NCI-H748 treated with DMSO at 0.1 percent for 48 hours (cell line): ENCODE results near the gene DYNC2I2.
"Not testable (repeated sequence)": the region's sequence is repeated elsewhere in the genome, so short reads cannot be mapped to it uniquely, and the experiment has no call there.

Experiments used
- DNase-seq: peaks from one replicate; lab custom pipeline; 2025; lab: John Stamatoyannopoulos, UW

DYNC2I2 gene

DNA sequence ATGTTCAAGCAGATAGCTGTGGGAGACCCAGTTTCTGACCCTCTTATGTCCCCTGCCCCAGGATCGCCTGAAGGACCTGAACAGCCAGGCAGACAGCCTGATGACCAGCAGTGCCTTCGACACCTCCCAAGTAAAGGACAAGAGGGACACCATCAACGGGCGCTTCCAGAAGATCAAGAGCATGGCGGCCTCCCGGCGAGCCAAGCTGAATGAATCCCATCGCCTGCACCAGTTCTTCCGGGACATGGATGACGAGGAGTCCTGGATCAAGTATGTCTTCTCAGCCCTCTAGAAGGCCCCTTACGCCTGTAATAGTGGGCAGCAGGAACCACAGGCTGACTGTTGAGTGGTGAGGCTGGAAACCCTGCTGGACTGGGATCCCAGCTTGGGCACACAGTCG lies 41.1 kb downstream of the DYNC2I2 start:
- no peak for DNase-seq

DNA sequence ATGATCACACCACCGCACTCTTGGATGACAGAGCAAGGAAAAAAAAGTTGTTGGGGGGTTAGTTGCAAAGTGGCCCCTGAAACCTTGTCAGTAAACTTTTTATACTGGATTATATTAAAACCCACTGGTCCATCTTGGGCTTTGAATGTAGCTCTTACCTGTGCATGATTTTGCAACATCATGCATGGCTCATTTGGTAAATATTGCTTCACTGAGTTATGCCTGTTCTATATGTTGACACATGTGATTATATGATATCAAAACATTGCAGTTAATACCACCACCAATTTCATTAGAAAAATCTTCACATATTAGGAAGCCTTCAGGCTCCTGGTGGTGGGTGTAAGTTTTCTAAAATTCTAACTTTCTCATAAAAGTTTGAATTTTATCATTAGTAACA lies 41.9 kb downstream of the DYNC2I2 start:
- DNase-seq, result no peak

DNA sequence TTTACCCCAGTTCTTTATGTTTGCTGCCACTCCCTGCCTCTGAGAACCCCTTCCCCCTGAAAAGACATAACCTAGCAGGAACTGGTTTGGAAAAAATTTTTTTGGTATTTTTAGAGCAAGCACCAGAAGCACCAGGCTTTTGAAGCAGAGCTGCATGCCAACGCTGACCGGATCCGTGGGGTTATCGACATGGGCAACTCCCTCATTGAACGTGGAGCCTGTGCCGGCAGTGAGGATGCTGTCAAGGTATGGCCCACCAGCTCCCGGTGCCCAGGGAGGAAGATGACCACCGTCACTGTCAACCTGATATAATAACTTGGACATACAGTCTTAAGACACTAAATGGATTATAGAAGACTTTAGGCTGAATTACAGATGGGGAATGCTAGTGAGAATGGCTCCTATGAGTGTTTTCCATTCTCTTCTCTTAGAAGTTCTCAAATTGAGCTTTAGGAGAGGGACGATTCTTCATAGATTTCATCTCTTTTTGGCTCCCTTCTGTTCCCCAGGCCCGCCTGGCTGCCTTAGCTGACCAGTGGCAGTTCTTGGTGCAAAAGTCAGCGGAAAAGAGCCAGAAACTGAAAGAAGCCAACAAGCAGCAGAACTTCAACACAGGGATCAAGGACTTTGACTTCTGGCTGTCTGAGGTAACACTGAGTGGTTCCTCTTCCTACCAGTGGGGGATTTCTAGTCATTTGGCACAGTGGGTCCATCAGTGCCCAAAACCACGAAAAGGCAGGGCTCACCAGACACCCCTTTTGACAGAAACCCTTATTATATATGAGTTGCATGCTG lies 44.9 kb downstream of the DYNC2I2 start:
- DNase-seq, result no peak

DNA sequence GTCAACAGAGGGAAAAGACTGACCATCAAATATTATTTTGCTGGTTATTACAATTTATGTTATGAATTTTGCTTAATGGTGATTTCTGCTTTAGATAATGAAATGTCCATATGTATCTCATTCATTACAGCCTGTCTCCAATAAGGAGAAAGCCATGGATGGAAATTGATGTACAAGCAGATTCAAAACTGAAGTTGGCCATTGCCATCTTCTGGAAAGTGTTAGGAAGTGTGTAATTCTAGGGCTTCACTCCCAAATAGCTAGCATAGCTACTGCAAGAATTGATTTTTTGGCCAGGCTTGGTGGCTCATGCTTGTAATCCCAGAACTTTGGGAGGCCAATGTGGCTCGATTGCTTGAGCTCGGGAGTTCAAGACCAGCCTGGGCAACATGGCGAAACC lies 45.8 kb downstream of the DYNC2I2 start:
- no peak for DNase-seq

DNA sequence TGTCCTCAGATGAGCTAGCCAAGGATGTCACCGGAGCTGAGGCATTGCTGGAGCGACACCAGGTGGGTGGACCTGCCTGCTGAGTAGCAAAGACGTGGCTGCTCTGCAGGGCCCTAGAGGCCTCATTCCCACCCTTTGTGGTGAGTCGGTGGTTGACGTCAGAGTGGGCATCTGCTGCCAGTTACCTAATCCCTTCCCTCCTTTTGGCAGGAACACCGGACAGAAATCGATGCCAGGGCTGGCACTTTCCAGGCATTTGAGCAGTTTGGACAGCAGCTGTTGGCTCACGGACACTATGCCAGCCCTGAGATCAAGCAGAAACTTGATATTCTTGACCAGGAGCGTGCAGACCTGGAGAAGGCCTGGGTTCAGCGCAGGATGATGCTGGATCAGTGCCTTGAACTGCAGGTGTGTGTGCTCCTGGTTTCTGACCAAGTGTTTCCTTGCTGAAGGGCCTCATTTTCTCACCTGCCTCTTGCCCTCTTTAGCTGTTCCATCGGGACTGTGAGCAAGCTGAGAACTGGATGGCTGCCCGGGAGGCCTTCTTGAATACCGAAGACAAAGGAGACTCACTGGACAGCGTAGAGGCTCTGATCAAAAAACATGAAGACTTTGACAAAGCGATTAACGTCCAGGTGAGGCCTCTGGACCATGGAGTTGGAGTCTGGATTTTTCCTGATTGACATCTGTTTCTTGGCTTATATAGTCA lies 48.9 kb downstream of the DYNC2I2 start:
- no peak for DNase-seq

DNA sequence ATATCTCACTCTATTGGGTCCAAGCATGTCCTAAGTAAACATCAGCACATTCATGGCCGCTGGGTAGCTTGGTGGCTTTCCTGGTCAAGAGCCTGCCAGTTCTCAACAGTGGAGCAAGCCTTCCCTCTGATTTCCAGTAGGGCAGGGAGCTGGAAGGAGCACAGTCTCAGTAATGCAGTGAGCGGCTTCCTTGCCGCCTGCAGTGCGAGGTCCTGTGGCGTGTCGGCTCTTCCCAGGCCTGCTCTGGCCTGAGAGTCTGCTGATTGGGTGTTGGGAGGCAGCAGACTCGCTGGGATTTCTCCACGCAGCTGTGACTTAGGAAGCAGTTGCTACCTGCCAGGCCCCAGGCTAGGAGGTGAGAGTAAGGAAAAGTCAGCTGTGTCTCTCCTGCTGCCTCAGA lies 53.0 kb downstream of the DYNC2I2 start:
- DNase-seq, result no peak

DNA sequence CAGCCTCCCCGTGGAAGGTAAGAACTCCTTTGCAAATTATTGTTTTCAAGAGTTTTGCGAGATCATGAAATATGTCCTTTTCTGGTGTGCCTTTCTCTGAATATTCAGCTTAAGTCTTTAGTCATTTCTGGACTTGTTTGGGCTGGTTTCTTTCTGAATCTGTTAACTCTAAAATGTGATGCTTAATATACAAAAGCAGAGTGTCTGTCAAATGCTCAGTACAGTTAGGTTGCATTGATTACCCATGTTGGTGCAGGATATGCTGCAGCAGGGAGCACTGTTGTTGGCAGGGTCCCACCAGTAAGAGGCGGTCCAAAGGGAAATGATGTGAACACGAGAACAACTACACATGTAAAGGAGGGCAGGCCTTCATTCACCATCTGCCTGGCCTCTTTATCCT lies 56.5 kb downstream of the DYNC2I2 start:
- DNase-seq, result no peak

DNA sequence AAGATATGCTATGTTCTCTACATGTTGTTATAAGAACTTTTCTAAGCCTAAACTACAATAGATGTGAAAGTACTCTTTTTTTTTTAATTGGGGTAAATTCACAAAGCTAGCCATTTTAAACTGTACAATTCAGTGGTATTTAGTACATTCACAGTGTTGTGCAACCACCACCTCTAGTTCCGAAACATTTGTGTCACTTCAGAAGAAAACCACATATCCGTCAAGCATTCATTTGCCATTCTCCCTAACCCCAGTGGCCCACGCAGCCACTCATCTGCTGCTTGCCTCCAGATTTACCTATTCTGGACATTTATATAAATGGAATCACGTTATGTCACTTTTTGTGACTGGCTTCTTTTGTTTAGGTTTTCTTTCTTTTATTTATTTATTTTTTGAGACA lies 61.2 kb downstream of the DYNC2I2 start:
- DNase-seq, result no peak

DNA sequence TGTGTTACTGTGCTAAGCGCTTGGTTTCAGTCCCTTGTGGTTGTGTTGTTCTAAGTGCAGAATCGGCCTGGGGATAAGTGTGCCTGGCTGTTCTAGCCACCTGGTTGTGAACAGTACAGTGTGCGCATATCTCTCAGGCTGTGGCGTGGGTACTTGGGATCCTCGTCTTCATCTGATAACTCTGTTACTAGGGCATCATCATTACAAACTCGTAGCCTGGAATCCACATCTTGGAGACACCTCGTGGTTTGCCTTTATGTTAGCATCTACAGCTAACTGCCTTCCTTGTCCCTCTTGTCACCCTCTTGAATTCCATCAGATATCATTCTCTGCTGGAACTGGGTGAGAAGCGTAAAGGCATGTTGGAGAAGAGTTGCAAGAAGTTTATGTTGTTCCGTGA lies 62.8 kb downstream of the DYNC2I2 start:
- DNase-seq, result no peak

DNA sequence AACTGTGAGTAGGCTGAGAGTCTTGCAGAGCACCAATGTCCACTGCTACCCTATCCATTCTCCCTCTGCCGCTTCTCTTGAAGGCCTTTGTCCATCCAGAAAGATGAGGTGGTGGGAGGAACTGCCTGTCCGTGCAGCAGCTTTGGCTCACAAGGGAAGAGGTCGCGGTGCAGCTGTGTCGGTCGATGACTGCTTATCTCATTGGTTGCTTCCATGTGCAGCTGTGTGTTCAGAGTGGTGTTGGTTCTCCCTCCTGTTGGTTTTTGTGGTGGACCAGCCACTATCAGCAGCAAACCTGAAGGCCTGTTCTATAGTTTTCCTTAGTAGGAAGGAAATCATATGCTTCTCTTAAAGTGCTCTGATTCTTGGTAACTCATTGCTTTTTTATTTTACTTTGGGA lies 63.6 kb downstream of the DYNC2I2 start:
- DNase-seq, result no peak

DNA sequence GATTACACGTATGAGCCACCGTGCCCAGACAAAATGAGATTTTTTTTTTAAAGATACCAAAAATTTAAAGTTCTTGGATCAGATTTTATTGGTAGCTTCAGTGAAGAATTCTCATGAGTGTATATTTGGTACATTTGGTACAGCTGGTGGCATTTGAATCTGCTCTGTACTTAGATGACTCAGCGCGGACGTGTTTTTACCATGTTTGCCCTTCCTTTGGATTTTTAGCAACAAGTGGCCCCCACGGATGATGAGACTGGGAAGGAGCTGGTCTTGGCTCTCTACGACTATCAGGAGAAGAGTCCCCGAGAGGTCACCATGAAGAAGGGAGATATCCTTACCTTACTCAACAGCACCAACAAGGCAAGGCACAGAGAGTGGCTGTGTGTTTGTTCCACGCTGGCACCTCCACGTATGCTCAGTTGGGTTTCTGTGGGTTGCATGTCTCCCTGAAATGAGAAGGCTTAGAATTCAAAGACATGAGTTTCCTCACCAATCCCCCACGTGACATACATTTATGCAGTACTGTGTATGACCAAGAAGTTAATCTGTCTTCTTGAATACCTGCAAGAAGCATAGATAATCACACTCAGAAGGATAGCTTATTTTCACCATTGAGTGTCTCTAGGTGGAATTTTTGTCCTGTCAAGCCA lies 67.9 kb downstream of the DYNC2I2 start:
- DNase-seq, result no peak

DNA sequence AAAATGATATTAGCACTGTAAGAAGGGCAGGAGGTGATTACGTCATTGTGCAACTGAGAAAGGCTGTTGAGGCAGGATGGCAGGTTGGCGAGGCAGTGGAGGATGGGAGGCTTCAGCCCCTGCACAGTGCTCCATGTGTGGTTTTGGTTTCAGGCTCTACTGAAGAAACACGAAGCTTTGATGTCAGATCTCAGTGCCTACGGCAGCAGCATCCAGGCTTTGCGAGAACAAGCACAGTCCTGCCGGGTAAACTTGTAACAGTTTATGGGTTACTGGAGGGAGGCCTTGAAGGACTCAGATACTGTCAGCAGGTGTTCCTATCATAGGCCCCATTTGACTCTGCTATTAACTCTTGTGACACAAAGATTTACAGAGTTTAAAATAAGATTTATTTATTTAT lies 69.2 kb downstream of the DYNC2I2 start:
- no peak for DNase-seq

DNA sequence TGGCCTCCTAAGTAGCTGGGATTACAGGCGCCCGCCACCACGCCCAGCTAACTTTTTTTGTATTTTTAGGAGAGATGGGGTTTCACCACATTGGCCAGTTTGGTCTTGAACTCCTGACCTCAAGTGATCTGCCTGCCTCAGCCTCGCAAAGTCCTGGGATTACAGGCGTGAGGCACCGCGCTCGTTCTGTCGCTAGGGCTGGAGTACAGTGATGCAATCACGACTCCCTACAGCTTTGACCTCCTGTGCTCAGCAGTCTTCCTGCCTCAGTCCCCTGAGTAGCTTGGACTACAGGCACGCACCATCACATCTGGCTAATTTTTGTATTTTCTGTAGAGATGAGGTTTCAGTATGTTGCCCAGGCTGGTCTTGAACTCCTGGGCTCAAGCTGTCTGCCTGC lies 69.7 kb downstream of the DYNC2I2 start:
- DNase-seq, result not testable (repeated sequence)

DNA sequence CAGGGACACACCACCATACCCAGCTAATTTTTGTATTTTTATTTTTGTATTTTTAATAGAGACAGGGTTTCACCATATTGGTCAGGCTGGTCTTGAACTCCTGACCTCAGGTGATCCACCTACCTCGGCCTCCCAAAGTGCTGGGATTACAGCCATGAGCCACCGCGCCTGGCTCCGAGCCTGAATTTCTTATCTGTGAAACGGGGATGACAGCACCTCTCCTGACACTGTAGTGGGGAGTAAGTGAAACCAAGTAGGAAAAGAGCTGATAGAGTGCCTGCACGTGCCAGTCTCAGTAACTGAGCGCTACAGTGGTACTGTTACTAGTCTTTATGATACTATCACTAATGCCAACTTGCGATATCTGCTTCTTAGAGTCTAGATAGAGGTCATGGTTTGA lies 71.5 kb downstream of the DYNC2I2 start:
- DNase-seq, result not testable (repeated sequence)
